Trophoblast cell (in vitro differentiated cells and primary cell): ENCODE measurements around the gene AEBP2.

Experiments used
- DNase-seq, 2 donors: peaks; one replicate each; pipeline ENCODE4 v3.0.0-alpha.2; 2016
- H2AFZ ChIP-seq: 2 replicates; pipeline ENCODE4 v1.6.1; 2013; ENCODE audit warnings: low read length, moderate library complexity, mild to moderate bottlenecking; ENCODE audit not compliant: insufficient read depth, poor library complexity
- H2AK5ac ChIP-seq: 2 replicates; pipeline ENCODE4 v1.6.1; 2013; ENCODE audit warnings: mild to moderate bottlenecking, low read length
- H2BK120ac ChIP-seq: 2 replicates; pipeline ENCODE4 v1.6.1; 2013; ENCODE audit warnings: low read length, mild to moderate bottlenecking, moderate library complexity; ENCODE audit not compliant: insufficient read depth, poor library complexity
- H2BK12ac ChIP-seq: 2 replicates; pipeline ENCODE4 v1.6.1; 2013; ENCODE audit warnings: mild to moderate bottlenecking, low read length, moderate library complexity
- H2BK5ac ChIP-seq: 2 replicates; pipeline ENCODE4 v1.6.1; 2013; ENCODE audit warnings: low read length, low read depth, moderate library complexity, mild to moderate bottlenecking; ENCODE audit not compliant: poor library complexity
- H3K14ac ChIP-seq: 2 replicates; pipeline ENCODE4 v1.6.1; 2013; ENCODE audit warnings: mild to moderate bottlenecking, low read length
- H3K18ac ChIP-seq: 2 replicates; pipeline ENCODE4 v1.6.1; 2013; ENCODE audit warnings: mild to moderate bottlenecking, low read length
- H3K23ac ChIP-seq: 2 replicates; pipeline ENCODE4 v1.6.1; 2013; ENCODE audit warnings: low read length
- H3K27ac ChIP-seq: 2 replicates; pipeline ENCODE4 v1.5.1; 2013; ENCODE audit warnings: low read depth, mild to moderate bottlenecking, inconsistent platforms, low read length, moderate library complexity
- H3K27me3 ChIP-seq: 2 replicates; pipeline ENCODE4 v1.6.1; 2013; ENCODE audit warnings: inconsistent platforms, mild to moderate bottlenecking, low read length, moderate library complexity; ENCODE audit not compliant: insufficient read depth
- H3K36me3 ChIP-seq, 2 experiments: 1 replicate in 1 of 2; 2 replicates in 1 of 2; pipeline ENCODE4 v1.6.1; 2013; ENCODE audit warnings: low read length in 2 of 2, mild to moderate bottlenecking in 2 of 2, moderate library complexity in 1 of 2; ENCODE audit not compliant: insufficient read depth in 2 of 2, control insufficient read depth in 1 of 2
- H3K4ac ChIP-seq: 2 replicates; pipeline ENCODE4 v1.6.1; 2013; ENCODE audit warnings: low read depth, mild to moderate bottlenecking, low read length, moderate library complexity
- H3K4me1 ChIP-seq, 2 experiments: 1 replicate in 1 of 2; 2 replicates in 1 of 2; pipeline ENCODE4 v1.6.1; 2013; ENCODE audit warnings: low read length in 2 of 2, mild to moderate bottlenecking in 2 of 2, moderate library complexity in 1 of 2; ENCODE audit not compliant: insufficient read depth in 2 of 2, control insufficient read depth in 1 of 2
- H3K4me2 ChIP-seq: 2 replicates; pipeline ENCODE4 v1.6.1; 2013; ENCODE audit warnings: inconsistent platforms, mild to moderate bottlenecking, low read length, moderate library complexity
- H3K4me3 ChIP-seq: 2 replicates; pipeline ENCODE4 v1.5.1; 2013; ENCODE audit warnings: mild to moderate bottlenecking, low read depth, low read length, inconsistent platforms
- H3K79me1 ChIP-seq: one replicate; pipeline ENCODE4 v1.6.1; 2013; ENCODE audit warnings: low read length
- H3K79me2 ChIP-seq: 2 replicates; pipeline ENCODE4 v1.6.1; 2013; ENCODE audit warnings: low read length, mild to moderate bottlenecking; ENCODE audit not compliant: control insufficient read depth, insufficient read depth, poor library complexity
- H3K9ac ChIP-seq: 2 replicates; pipeline ENCODE4 v1.6.1; 2013; ENCODE audit warnings: mild to moderate bottlenecking, low read length
- H3K9me3 ChIP-seq: 2 replicates; pipeline ENCODE4 v1.6.1; 2013; ENCODE audit warnings: low read depth, mild to moderate bottlenecking, control low read depth, inconsistent platforms, low read length; ENCODE audit not compliant: insufficient read depth
- H4K12ac ChIP-seq: 2 replicates; pipeline ENCODE4 v1.6.1; 2013; ENCODE audit warnings: low read depth, mild to moderate bottlenecking, low read length, moderate library complexity
- H4K8ac ChIP-seq: 2 replicates; pipeline ENCODE4 v1.6.1; 2013; ENCODE audit warnings: low read depth, mild to moderate bottlenecking, low read length, moderate library complexity
- H4K91ac ChIP-seq: one replicate; pipeline ENCODE4 v1.6.1; 2013; ENCODE audit warnings: low read depth, mild to moderate bottlenecking, low read length, moderate library complexity
- WGBS: extraction: QIAGEN DNeasy Blood & Tissue Kit; methylation state at CpG from one replicate; pipeline ENCODE4 v1.1.7; 2013; ENCODE audit warnings: missing lambda C conversion rate; ENCODE audit not compliant: insufficient read length, insufficient coverage; ENCODE audit errors: extremely low coverage; 5-methylcytosine and 5-hydroxymethylcytosine counted together

AEBP2 gene

GRCh38 chr12:19415563-19415962, 23.7 kb upstream of the AEBP2 start:
- no peak overlapping the region for H2AK5ac ChIP-seq
- no peaks in the 10 kb centered on the region for H3K27me3 ChIP-seq
- H3K9ac ChIP-seq: no peak overlapping the region
- H3K4me1 ChIP-seq: no peaks in the 10 kb centered on the region
- H3K9me3 ChIP-seq: no peaks in the 10 kb centered on the region
- no peak overlapping the region for H3K4me2 ChIP-seq
- no peak overlapping the region for H3K18ac ChIP-seq
- DNase-seq: no peak
- H3K23ac ChIP-seq: no peak overlapping the region
- no peak overlapping the region for H3K27ac ChIP-seq
- H2BK12ac ChIP-seq: no peak overlapping the region
- H4K91ac ChIP-seq: no peak overlapping the region
- no peak overlapping the region for H4K8ac ChIP-seq
- H3K79me1 ChIP-seq: no peaks in the 10 kb centered on the region
- no peak overlapping the region for H3K4ac ChIP-seq
- no peak overlapping the region for H2AFZ ChIP-seq
- no peak overlapping the region for H4K12ac ChIP-seq
- H3K36me3 ChIP-seq: no peaks in the 10 kb centered on the region
- no peak overlapping the region for H3K4me3 ChIP-seq
- H3K14ac ChIP-seq: no peak overlapping the region
- H2BK120ac ChIP-seq: no peak overlapping the region
- no peak overlapping the region for H2BK5ac ChIP-seq
- no peaks in the 10 kb centered on the region for H3K79me2 ChIP-seq

GRCh38 chr12:19419086-19419485, 20.2 kb upstream of the AEBP2 start:
- H2AK5ac ChIP-seq: no peak overlapping the region

DNA sequence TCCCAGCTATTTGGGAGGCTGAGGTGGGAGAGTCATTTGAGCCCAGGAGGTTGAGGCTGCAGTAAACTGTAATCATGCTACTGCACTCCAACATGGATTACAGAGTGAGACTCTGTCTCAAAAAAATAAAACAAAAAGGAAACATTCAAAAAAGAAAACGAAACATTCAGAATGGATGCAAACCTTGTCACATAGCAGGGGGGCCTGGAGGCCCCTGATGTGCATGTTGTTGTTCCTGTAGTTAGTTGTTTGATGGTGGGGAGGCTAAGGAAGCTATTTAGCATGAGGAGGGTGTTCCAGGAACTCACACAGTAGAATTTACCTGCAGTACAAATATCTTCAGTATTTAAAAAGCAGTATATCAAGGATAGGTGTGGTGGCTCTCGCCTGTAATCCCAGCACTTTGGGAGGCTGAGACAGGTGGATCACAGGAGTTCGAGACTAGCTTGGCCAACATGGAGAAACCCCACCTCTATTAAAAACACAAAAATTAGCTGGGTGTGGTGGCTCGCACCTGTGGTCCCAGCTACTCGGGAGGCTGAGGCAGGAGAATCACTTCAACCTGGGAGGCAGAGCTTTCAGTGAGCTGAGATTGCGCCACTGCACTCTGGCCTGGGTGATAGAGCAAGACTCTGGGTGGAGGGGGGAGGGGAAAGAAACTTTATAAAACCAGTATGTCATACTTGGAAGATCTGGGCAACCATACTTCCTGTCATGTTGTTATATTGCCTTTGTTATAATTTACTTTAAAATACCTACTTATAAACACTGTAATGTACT, 17.6 kb upstream of the AEBP2 start:
- Histone ChIP-seq H3K18ac (no peak overlapping the region), H3K27me3 (no peaks in the 10 kb centered on the region), H3K79me2 (no peaks in the 10 kb centered on the region), H2AFZ (no peak overlapping the region), H3K23ac (no peak overlapping the region), H3K9me3 (no peaks in the 10 kb centered on the region), H3K14ac (no peak overlapping the region), H2BK12ac (no peak overlapping the region), H3K9ac (no peak overlapping the region), H3K79me1 (no peaks in the 10 kb centered on the region), H2AK5ac (no peak overlapping the region), H2BK120ac (no peak overlapping the region), H3K36me3 (no peaks in the 10 kb centered on the region), H3K27ac (no peak overlapping the region), H4K12ac (no peak overlapping the region), H3K4me3 (no peak overlapping the region), H3K4ac (no peak overlapping the region), H2BK5ac (no peak overlapping the region), H4K8ac (no peak overlapping the region), H4K91ac (no peak overlapping the region), H3K4me1 (no peaks in the 10 kb centered on the region), H3K4me2 (no peak overlapping the region)
- no CpG with 5 or more reads among the region's 6 CpGs for WGBS
- DNase-seq: peak; percentile 44 to 52

More at GRCh38 chr12:19419086-19419485, 20.2 kb upstream of the AEBP2 start:
- no CpG with 5 or more reads among the region's 14 CpGs for WGBS
- H3K27me3 ChIP-seq: no peaks in the 10 kb centered on the region
- H3K27ac ChIP-seq: no peak overlapping the region
- no peak overlapping the region for H2BK12ac ChIP-seq
- H3K79me2 ChIP-seq: no peaks in the 10 kb centered on the region
- no peak overlapping the region for H4K91ac ChIP-seq
- H3K9me3 ChIP-seq: no peaks in the 10 kb centered on the region
- no peak overlapping the region for H2BK5ac ChIP-seq
- H4K8ac ChIP-seq: no peak overlapping the region
- no peak overlapping the region for H3K4me3 ChIP-seq
- no peaks in the 10 kb centered on the region for H3K4me1 ChIP-seq
- H2AFZ ChIP-seq: no peak overlapping the region
- H3K4me2 ChIP-seq: no peak overlapping the region
- H3K23ac ChIP-seq: no peak overlapping the region
- H3K36me3 ChIP-seq: no peaks in the 10 kb centered on the region
- H3K18ac ChIP-seq: no peak overlapping the region
- no peak for DNase-seq
- H3K14ac ChIP-seq: no peak overlapping the region
- H2BK120ac ChIP-seq: no peak overlapping the region
- H3K4ac ChIP-seq: no peak overlapping the region
- H3K79me1 ChIP-seq: no peaks in the 10 kb centered on the region
- no peak overlapping the region for H4K12ac ChIP-seq
- no peak overlapping the region for H3K9ac ChIP-seq

DNA sequence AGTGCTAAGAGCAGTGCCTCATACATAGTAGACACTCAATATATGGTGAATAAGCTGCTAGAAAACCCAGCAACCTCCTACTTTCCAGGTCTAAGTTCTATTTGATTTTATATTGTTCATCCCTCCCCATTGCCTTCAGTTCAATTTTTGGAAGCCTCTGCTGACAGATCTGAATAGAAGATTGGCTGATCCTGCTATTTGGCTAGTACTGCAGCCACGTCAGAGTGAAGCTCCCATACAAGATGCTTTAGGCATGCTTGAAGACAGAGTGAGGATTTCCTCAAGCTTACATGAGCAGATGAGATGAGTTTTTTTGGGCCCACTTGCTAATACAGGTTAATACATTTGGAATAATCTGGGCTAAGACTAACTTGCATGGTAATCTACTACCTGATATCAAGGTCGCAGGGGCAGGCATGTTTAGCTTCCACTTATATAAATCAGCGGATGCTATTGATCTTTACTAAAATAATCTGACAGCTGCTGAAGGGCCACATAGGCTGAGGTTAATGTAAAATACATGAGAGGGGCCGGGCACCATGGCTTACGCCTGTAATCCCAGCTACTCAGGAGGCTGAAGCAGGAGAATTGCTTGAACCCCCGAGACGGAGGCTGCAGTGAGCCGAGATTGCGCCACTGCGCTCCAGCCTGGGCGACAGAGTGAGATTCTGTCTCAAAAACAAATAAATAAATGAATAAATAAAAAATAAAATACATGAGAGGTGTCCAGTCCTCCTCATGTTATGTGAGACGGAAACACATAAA, 15.9 kb upstream of the AEBP2 start:
- H2BK5ac ChIP-seq: no peak overlapping the region
- H3K4me3 ChIP-seq: no peak overlapping the region
- DNase-seq: no peak
- no peak overlapping the region for H4K12ac ChIP-seq
- no peak overlapping the region for H3K9ac ChIP-seq
- no peak overlapping the region for H3K14ac ChIP-seq
- no peak overlapping the region for H2BK120ac ChIP-seq
- no peak overlapping the region for H3K18ac ChIP-seq
- H3K27me3 ChIP-seq: no peaks in the 10 kb centered on the region
- H2AFZ ChIP-seq: no peak overlapping the region
- H3K4ac ChIP-seq: no peak overlapping the region
- no peak overlapping the region for H4K8ac ChIP-seq
- no peak overlapping the region for H2AK5ac ChIP-seq
- H2BK12ac ChIP-seq: no peak overlapping the region
- WGBS: no CpG with 5 or more reads among the region's 12 CpGs
- H3K4me2 ChIP-seq: no peak overlapping the region
- H3K36me3 ChIP-seq: no peaks in the 10 kb centered on the region
- no peaks in the 10 kb centered on the region for H3K79me1 ChIP-seq
- H3K27ac ChIP-seq: no peak overlapping the region
- H3K4me1 ChIP-seq: peaks cover 2 to 4% of the 10 kb centered on the region in 2 experiments
- H3K9me3 ChIP-seq: no peaks in the 10 kb centered on the region
- no peaks in the 10 kb centered on the region for H3K79me2 ChIP-seq
- no peak overlapping the region for H3K23ac ChIP-seq
- no peak overlapping the region for H4K91ac ChIP-seq
